Caco-2 (cell line): ENCODE results near the gene RHOBTB1. TPM values are rescaled to one million over a fixed set of nuclear protein-coding genes. Genes with fewer than 3 reads are reported as not detected.

Experiments
- BruUV-seq: library from RNA; stranded (reverse); fragments of 400-500 nt; replicated peaks from 2 replicates; lab custom pipeline; 2021; lab: Mats Ljungman, UMichigan
- CTCF ChIA-PET: fragments of 300-600 bp; sonication (Branson Sonifier 250); formaldehyde crosslinking; loops from one replicate; lab custom pipeline; 2022; ENCODE audit warnings: antibody characterized with exemption; lab: Charles Lee
- POLR2A ChIA-PET: fragments of 300-600 bp; sonication (Branson Sonifier 250); formaldehyde crosslinking; loops from one replicate; lab custom pipeline; 2022; ENCODE audit warnings: antibody characterized with exemption; lab: Charles Lee
- DNase-seq, 2 experiments: peaks; one replicate each; pipeline versions ENCODE4 v3.0.0 to v3.0.0-alpha.2; 2020 to 2022
- H3K27me3 ChIP-seq: replicated peaks from 2 replicates; pipeline ENCODE4 v1.6.0; 2011; ENCODE audit warnings: low read length; ENCODE audit not compliant: control insufficient read depth, insufficient read depth
- H3K36me3 ChIP-seq: 2 replicates; pipeline ENCODE4 v1.5.1; 2011; ENCODE audit warnings: low read length; ENCODE audit not compliant: control insufficient read depth, insufficient read depth
- H3K4me1 ChIP-seq: fragments of 250-450 bp; sonication (Bioruptor Pico); 2 replicates; pipeline ENCODE4 v1.5.1; 2020; ENCODE audit warnings: mild to moderate bottlenecking
- H3K4me3 ChIP-seq: 2 replicates; pipeline ENCODE4 v1.5.1; 2011; ENCODE audit warnings: low read depth, mild to moderate bottlenecking, control low read depth, low read length
- H3K9me3 ChIP-seq: fragments of 250-450 bp; sonication (Bioruptor Pico); 2 replicates; pipeline ENCODE4 v1.5.1; 2020; ENCODE audit warnings: mild to moderate bottlenecking, moderate library complexity
- H3K27ac Mint-ChIP-seq: one replicate; pipeline ENCODE4 v1.8.0; 2022; ENCODE audit warnings: mixed read lengths; ENCODE audit not compliant: unreplicated experiment
- H3K27me3 Mint-ChIP-seq: one replicate; pipeline ENCODE4 v1.8.0; 2022; ENCODE audit warnings: mixed read lengths; ENCODE audit not compliant: insufficient read depth, unreplicated experiment
- H3K36me3 Mint-ChIP-seq: one replicate; pipeline ENCODE4 v1.8.0; 2022; ENCODE audit warnings: mild to moderate bottlenecking, mixed read lengths; ENCODE audit not compliant: insufficient read depth, unreplicated experiment
- H3K4me1 Mint-ChIP-seq: one replicate; pipeline ENCODE4 v1.8.0; 2022; ENCODE audit warnings: low read depth, mixed read lengths; ENCODE audit not compliant: unreplicated experiment
- H3K4me3 Mint-ChIP-seq: one replicate; pipeline ENCODE4 v1.8.0; 2022; ENCODE audit warnings: mild to moderate bottlenecking, moderate library complexity, mixed read lengths; ENCODE audit not compliant: unreplicated experiment
- H3K9me3 Mint-ChIP-seq: one replicate; pipeline ENCODE4 v1.8.0; 2022; ENCODE audit warnings: mixed read lengths; ENCODE audit not compliant: unreplicated experiment
- intact Hi-C: fragments of 100-400 bp; cut with micrococcal nuclease; formaldehyde crosslinking; loops from one replicate; pipeline ENCODE4 v1.10.0; 2022; ENCODE audit not compliant: unreplicated experiment
- total RNA-seq: library from RNA; stranded (reverse); gene quantifications from 2 replicates; pipeline ENCODE4 v1.2.3, GENCODE V29; 2022
- TF ChIP-seq, protein P1 (sequence below), 2 experiments: fragments of 200-600 bp in 1 of 2; IDR thresholded peaks; 1 replicate in 1 of 2; 2 replicates in 1 of 2; pipeline versions ENCODE4 v1.5.1 to v1.8.0; 2011 to 2022; ENCODE audit warnings: antibody characterized with exemption in 1 of 2, control low read depth in 1 of 2, inconsistent platforms in 1 of 2, low read depth in 1 of 2, low read length in 1 of 2, mild to moderate bottlenecking in 1 of 2, moderate library complexity in 1 of 2; ENCODE audit not compliant: insufficient read depth in 1 of 2, severe bottlenecking in 1 of 2, unreplicated experiment in 1 of 2

The RHOBTB1 gene
- total RNA-seq, 1 experiment from 2014 or later = 19.9 TPM

DNA sequence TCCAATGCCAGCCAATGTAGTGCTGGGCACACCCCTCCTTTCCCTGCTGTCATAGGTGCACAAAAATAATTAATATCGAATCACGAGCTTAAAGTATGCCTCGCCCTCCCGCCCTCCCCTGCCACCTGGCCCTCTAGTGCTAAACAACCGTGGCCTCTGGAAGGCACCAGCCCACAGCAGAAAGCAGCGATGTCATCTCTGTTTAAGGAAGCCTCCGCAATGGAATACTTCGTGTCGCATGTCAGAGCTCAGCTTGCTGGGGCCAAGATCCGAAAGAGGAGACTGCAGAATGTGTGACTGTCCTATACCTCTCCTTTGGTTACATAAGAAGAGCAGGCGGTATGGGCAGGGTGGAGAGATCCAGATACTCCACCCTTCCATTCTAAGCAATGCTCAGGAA lies 71.5 kb downstream of the RHOBTB1 start:
- BruUV-seq = no TSS peak
- TF ChIP-seq, protein P1, sequence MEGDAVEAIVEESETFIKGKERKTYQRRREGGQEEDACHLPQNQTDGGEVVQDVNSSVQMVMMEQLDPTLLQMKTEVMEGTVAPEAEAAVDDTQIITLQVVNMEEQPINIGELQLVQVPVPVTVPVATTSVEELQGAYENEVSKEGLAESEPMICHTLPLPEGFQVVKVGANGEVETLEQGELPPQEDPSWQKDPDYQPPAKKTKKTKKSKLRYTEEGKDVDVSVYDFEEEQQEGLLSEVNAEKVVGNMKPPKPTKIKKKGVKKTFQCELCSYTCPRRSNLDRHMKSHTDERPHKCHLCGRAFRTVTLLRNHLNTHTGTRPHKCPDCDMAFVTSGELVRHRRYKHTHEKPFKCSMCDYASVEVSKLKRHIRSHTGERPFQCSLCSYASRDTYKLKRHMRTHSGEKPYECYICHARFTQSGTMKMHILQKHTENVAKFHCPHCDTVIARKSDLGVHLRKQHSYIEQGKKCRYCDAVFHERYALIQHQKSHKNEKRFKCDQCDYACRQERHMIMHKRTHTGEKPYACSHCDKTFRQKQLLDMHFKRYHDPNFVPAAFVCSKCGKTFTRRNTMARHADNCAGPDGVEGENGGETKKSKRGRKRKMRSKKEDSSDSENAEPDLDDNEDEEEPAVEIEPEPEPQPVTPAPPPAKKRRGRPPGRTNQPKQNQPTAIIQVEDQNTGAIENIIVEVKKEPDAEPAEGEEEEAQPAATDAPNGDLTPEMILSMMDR (IDR thresholded peaks at IDR 0.05; ENCODE audit: insufficient read depth in 1 of 2, low read depth in 1 of 2, low read length in 1 of 2, severe bottlenecking in 1 of 2, unreplicated experiment in 1 of 2) = no peak
- no peak for DNase-seq
- Mint-ChIP-seq H3K4me3 (no peak overlapping the region), H3K36me3 (no peaks in the 10 kb centered on the region), H3K27ac (no peak overlapping the region), H3K9me3 (no peaks in the 10 kb centered on the region), H3K27me3 (peaks cover 4% of the 10 kb centered on the region), H3K4me1 (no peaks in the 10 kb centered on the region)
- intact Hi-C loops = no loop called here
- H3K4me3 ChIP-seq = no peak overlapping the region
- ChIA-PET CTCF (no interaction called here), POLR2A (no interaction called here)
- H3K27me3 ChIP-seq = no peaks in the 10 kb centered on the region
- H3K36me3 ChIP-seq = no peaks in the 10 kb centered on the region
- no peaks in the 10 kb centered on the region for H3K9me3 ChIP-seq
- no peaks in the 10 kb centered on the region; the same call in 1 of the 2 replicates for H3K4me1 ChIP-seq

DNA sequence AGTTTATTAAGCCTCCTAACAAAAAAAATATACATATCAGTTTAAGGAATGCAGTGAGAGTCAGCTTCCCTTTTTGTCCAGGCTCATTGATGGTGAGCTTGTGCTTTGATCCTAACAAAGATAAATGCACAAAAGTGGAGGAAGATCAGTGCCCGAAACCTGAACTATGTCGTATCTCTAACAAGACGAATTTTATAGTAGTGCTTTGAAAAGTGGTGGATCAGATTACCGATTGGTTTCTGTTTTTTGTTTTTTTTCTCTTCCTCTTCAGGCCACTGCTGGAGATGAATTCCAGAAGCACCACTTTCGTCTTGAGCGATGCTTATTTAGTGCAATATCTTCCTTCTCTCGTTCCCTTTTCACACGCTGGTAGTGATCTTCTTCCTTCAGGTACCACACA lies 72.8 kb downstream of the RHOBTB1 start:
- H3K27ac Mint-ChIP-seq = no peak overlapping the region
- TF ChIP-seq, protein P1 (IDR thresholded peaks at IDR 0.05; ENCODE audit: insufficient read depth in 1 of 2, low read depth in 1 of 2, low read length in 1 of 2, severe bottlenecking in 1 of 2, unreplicated experiment in 1 of 2) = no peak
- BruUV-seq = no TSS peak

DNA sequence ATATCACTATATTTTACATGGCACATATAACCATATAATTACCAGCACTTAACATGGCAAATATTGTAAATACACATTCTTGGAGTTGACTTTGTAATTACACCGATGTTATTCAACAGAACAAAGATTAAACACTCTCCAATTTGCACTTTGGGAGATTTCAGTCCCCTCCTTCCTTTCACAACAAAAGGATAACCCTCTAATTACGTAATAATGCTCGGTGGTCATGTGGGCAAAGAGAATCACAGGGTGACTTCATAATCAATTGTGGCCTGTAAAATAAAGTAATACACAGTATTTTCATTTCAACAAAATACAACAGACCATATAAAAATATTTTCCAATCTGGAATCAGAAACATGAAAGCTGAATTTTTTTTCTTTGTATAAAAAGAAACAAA lies 73.2 kb downstream of the RHOBTB1 start:
- Mint-ChIP-seq H3K36me3 (no peaks in the 10 kb centered on the region), H3K4me3 (no peak overlapping the region), H3K27ac (no peak overlapping the region), H3K27me3 (peaks cover 4% of the 10 kb centered on the region), H3K4me1 (no peaks in the 10 kb centered on the region), H3K9me3 (no peaks in the 10 kb centered on the region)
- Histone ChIP-seq H3K36me3 (no peaks in the 10 kb centered on the region), H3K9me3 (no peaks in the 10 kb centered on the region), H3K4me1 (no peaks in the 10 kb centered on the region), H3K27me3 (no peaks in the 10 kb centered on the region), H3K4me3 (no peak overlapping the region)
- POLR2A ChIA-PET = no interaction called here
- TF ChIP-seq, protein P1 (IDR thresholded peaks at IDR 0.05; ENCODE audit: insufficient read depth in 1 of 2, low read depth in 1 of 2, low read length in 1 of 2, severe bottlenecking in 1 of 2, unreplicated experiment in 1 of 2) = no peak
- CTCF ChIA-PET = interaction anchor here (0.6 kb wide), 1 partner anchor 30 kb away, joined by 6 read pairs; no protein-coding TSS in a partner anchor
- no peak for DNase-seq
- BruUV-seq = TSS peak; percentile 27
- intact Hi-C loops = loop anchor here (1.0 kb wide), 1 partner anchor 93 kb away; no protein-coding TSS in a partner anchor

More for the DNA sequence above, 72.8 kb downstream of the RHOBTB1 start:
- POLR2A ChIA-PET = no interaction called here
- H3K9me3 Mint-ChIP-seq = no peaks in the 10 kb centered on the region
- CTCF ChIA-PET = interaction anchor here (0.6 kb wide), 1 partner anchor 30 kb away, joined by 6 read pairs; no protein-coding TSS in a partner anchor
- H3K4me3 Mint-ChIP-seq = no peak overlapping the region
- H3K27me3 ChIP-seq = no peaks in the 10 kb centered on the region
- peaks cover 4% of the 10 kb centered on the region for H3K27me3 Mint-ChIP-seq
- H3K36me3 Mint-ChIP-seq = no peaks in the 10 kb centered on the region
- H3K4me1 ChIP-seq = no peaks in the 10 kb centered on the region
- no peaks in the 10 kb centered on the region for H3K4me1 Mint-ChIP-seq
- no peak overlapping the region for H3K4me3 ChIP-seq
- no peaks in the 10 kb centered on the region for H3K9me3 ChIP-seq
- no peak for DNase-seq
- H3K36me3 ChIP-seq = no peaks in the 10 kb centered on the region
- intact Hi-C loops = no loop called here
